GM10248 (cell line): ENCODE results near the gene TMEM151B.

Experiments used
- CTCF ChIA-PET: fragments of 300-600 bp; sonication (Branson Sonifier 250); formaldehyde crosslinking; extraction: SDS; loops from one replicate; lab custom pipeline; 2021; ENCODE audit warnings: antibody characterized with exemption; lab: Yijun Ruan, JAX
- POLR2A ChIA-PET: fragments of 350-650 bp; sonication (Branson Sonifier 250); formaldehyde crosslinking; extraction: SDS; loops from one replicate; lab custom pipeline; 2020; ENCODE audit warnings: antibody characterized with exemption; lab: Yijun Ruan, JAX
- DNase-seq: peaks from one replicate; pipeline ENCODE4 v3.0.0; 2012; ENCODE audit errors: extremely low spot score
- TF ChIP-seq, protein P1 (sequence below): IDR thresholded peaks from 2 replicates; pipeline ENCODE4 v1.5.1; 2012; ENCODE audit warnings: mild to moderate bottlenecking, low read depth; ENCODE audit errors: extremely low read depth, missing control alignments, control extremely low read depth

TMEM151B gene

DNA sequence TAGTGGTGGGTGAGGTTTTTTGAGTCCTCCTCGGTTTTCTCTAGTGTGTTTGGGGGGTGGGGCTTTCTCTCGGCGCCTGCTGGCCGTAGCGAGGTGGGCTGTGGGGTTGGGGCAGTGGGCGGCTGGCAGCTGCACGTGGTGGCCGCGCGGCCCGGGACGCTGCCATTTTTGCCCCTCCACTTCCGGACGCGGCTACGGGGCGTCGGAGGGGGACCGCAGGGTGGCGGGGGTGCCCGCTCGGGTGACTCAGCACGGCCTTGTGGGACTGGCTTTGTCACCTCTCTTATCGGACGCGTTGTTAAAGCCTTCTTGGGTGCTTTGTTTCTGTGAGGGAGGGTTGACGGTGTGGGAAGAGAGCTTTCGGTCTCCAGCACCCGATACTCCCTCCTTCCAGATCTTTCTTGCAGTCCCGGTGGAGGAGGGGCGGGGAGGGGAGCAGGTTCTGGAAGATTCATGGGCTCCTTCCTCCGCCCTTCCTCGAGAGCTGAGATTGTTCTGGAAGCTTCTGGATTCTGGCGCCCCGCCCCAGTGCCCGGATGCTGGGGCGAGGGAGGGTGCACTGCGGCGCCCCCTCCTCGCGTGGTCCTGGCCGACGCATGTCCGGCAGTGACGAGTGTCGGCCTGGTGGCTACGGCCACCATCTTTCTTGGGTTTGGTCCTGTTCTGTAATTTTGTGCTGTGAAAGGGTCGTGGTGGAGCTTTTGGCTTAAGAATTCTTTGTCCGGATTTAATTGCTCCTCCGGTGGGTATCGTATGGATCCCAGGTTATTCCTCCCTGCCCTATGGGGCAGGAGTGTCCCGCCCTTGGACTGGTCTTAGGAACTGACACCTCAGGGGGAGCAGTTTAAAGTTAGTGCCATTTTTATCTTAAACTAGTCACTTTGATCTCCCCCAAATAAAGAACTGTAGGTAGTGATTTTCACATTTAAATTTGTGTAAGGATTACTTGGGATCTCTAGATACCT, 22.6 kb upstream of the TMEM151B start:
- ChIA-PET CTCF (interaction anchor here (0.9 to 6.9 kb wide), 9 partner anchors 9 to 150 kb away, joined by 3 to 56 read pairs (median 9); partner anchors contain the start of genes SLC29A1 and SLC35B2), POLR2A (interaction anchor here (0.8 to 3.8 kb wide), 18 partner anchors 8 to 564 kb away, joined by 3 to 56 read pairs (median 5); partner anchors contain the start of genes SLC29A1 and SLC35B2)
- TF ChIP-seq, protein P1, sequence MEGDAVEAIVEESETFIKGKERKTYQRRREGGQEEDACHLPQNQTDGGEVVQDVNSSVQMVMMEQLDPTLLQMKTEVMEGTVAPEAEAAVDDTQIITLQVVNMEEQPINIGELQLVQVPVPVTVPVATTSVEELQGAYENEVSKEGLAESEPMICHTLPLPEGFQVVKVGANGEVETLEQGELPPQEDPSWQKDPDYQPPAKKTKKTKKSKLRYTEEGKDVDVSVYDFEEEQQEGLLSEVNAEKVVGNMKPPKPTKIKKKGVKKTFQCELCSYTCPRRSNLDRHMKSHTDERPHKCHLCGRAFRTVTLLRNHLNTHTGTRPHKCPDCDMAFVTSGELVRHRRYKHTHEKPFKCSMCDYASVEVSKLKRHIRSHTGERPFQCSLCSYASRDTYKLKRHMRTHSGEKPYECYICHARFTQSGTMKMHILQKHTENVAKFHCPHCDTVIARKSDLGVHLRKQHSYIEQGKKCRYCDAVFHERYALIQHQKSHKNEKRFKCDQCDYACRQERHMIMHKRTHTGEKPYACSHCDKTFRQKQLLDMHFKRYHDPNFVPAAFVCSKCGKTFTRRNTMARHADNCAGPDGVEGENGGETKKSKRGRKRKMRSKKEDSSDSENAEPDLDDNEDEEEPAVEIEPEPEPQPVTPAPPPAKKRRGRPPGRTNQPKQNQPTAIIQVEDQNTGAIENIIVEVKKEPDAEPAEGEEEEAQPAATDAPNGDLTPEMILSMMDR, result no peak
- DNase-seq, result no peak

DNA sequence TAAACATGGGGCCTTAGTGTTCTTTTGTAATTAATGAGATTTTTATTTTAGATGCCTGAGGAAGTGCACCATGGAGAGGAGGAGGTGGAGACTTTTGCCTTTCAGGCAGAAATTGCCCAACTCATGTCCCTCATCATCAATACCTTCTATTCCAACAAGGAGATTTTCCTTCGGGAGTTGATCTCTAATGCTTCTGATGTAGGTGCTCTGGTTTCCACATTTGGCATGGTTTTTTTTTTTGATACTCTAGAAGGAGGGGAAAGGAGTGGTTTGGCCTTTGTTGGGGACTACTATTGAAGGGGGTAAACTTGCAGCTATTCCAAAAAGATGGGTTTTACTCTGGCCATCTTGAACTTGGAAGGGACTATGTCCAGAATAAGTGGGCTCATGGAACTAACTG, 21.7 kb upstream of the TMEM151B start:
- TF ChIP-seq, protein P1, result no peak
- ChIA-PET POLR2A (interaction anchor here (2.7 to 3.8 kb wide), 2 partner anchors 7 to 24 kb away, joined by 21 to 56 read pairs; partner anchors contain the start of genes SLC29A1 and SLC35B2), CTCF (interaction anchor here (0.9 to 5.8 kb wide), 5 partner anchors 8 to 76 kb away, joined by 3 to 31 read pairs (median 9); partner anchors contain the start of gene SLC35B2)
- DNase-seq, result no peak

DNA sequence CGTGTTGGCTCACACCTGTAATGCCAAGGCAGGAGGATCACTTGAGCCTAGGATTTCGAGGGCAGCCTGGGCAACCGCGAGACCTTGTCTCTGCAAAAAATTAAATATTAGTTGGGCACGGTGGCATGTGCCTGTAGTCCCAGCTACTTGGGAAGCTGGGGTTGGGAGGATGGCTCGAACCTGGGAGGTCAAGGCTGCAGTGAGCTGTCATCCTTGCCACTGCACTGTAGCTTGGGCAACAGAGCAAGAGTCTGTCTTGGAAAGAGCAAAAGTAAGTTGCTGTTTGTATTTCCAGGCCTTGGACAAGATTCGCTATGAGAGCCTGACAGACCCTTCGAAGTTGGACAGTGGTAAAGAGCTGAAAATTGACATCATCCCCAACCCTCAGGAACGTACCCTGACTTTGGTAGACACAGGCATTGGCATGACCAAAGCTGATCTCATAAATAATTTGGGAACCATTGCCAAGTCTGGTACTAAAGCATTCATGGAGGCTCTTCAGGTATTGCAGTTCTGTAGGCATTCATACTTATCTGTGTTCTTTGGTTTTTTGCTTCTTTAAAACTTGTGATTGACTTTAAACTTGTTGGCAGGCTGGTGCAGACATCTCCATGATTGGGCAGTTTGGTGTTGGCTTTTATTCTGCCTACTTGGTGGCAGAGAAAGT, 21.0 kb upstream of the TMEM151B start:
- CTCF ChIA-PET, result interaction anchor here (0.9 to 5.8 kb wide), 5 partner anchors 8 to 77 kb away, joined by 3 to 31 read pairs (median 9); partner anchors contain the start of gene SLC35B2
- TF ChIP-seq, protein P1, result no peak
- POLR2A ChIA-PET, result interaction anchor here (1.3 kb wide), 1 partner anchor 13 kb away, joined by 3 read pairs; no protein-coding TSS in a partner anchor
- DNase-seq, result no peak

- CTCF ChIA-PET, result interaction anchor here (2.4 to 5.0 kb wide), 2 partner anchors 13 kb away, joined by 6 to 31 read pairs; no protein-coding TSS in a partner anchor
- POLR2A ChIA-PET, result interaction anchor here (1.3 to 1.5 kb wide), 2 partner anchors 12 to 26 kb away, joined by 3 to 4 read pairs; no protein-coding TSS in a partner anchor
- TF ChIP-seq, protein P1, result no peak
- DNase-seq, result no peak
Measured at GRCh38 chr6:44250067-44250717, 20.1 kb upstream of the TMEM151B start.

- TF ChIP-seq, protein P1, result no peak
- ChIA-PET CTCF (interaction anchor here (0.9 to 2.4 kb wide), 2 partner anchors 13 to 78 kb away, joined by 3 to 6 read pairs; no protein-coding TSS in a partner anchor), POLR2A (interaction anchor here (1.2 to 1.5 kb wide), 2 partner anchors 26 to 119 kb away, joined by 3 to 4 read pairs; no protein-coding TSS in a partner anchor)
- no peak for DNase-seq
Measured at GRCh38 chr6:44250718-44251123, 19.5 kb upstream of the TMEM151B start.
